Cardiac muscle cell (in vitro differentiated cells and primary cell): Measurements from ENCODE around the gene BOC. TPM values are rescaled to one million over a fixed set of nuclear protein-coding genes. Genes with fewer than 3 reads are reported as not detected.

Experiments
- DNase-seq, 2 donors: peaks; one replicate each; pipeline versions ENCODE4 v3.0.0 to v3.0.0-alpha.2; 2010 to 2017; ENCODE audit warnings: low read depth in 1 of 2, low spot score in 1 of 2
- H3K27ac ChIP-seq: fragments of 200-600 bp; sonication (generic); 2 replicates; pipeline ENCODE4 v1.5.1; 2016
- H3K27me3 ChIP-seq: fragments of 200-600 bp; sonication (generic); 2 replicates; pipeline ENCODE4 v1.6.0; 2016; ENCODE audit warnings: control low read depth
- H3K36me3 ChIP-seq: fragments of 200-600 bp; sonication (generic); 2 replicates; pipeline ENCODE4 v1.5.1; 2016; ENCODE audit warnings: control low read depth
- H3K4me1 ChIP-seq: fragments of 200-600 bp; sonication (generic); 2 replicates; pipeline ENCODE4 v1.8.1; 2017; ENCODE audit warnings: low read depth, mild to moderate bottlenecking, mixed run types
- H3K4me3 ChIP-seq: fragments of 200-600 bp; sonication (generic); 2 replicates; pipeline ENCODE4 v1.5.1; 2016; ENCODE audit warnings: mild to moderate bottlenecking
- H3K9me3 ChIP-seq: fragments of 200-600 bp; sonication (generic); 2 replicates; pipeline ENCODE4 v1.5.1; 2017; ENCODE audit warnings: low read depth, mild to moderate bottlenecking, control low read depth
- CTCF ChIP-seq: IDR thresholded peaks from 2 replicates; pipeline ENCODE4 v1.5.1; 2012; ENCODE audit warnings: low read depth, mild to moderate bottlenecking, low read length
- polyA plus RNA-seq: library from polyadenylated mRNA; unstranded; fragments of >200 nt; fragmentation: Nextera tagmentation; extraction: Ambion mirVana; gene quantifications from 2 replicates; pipeline ENCODE4 v1.2.1, GENCODE V29; 2016
- total RNA-seq: library from RNA; depleted of rRNA; stranded (reverse); fragments of >200 nt; gene quantifications from 2 replicates; pipeline ENCODE4 v1.2.3, GENCODE V29; 2016

The BOC gene
- total and polyA plus RNA-seq, 2 experiments from 2014 or later = 9.5 to 14.1 TPM

GRCh38 chr3:113251817-113252216 lies 40.5 kb downstream of the BOC start:
- Histone ChIP-seq H3K9me3 (no peaks in the 10 kb centered on the region), H3K27ac (no peak overlapping the region), H3K4me1 (peaks cover 3% of the 10 kb centered on the region), H3K4me3 (no peak overlapping the region), H3K27me3 (no peaks in the 10 kb centered on the region), H3K36me3 (no peaks in the 10 kb centered on the region)
- TF ChIP-seq CTCF = no peak
- DNase-seq = no peak

DNA sequence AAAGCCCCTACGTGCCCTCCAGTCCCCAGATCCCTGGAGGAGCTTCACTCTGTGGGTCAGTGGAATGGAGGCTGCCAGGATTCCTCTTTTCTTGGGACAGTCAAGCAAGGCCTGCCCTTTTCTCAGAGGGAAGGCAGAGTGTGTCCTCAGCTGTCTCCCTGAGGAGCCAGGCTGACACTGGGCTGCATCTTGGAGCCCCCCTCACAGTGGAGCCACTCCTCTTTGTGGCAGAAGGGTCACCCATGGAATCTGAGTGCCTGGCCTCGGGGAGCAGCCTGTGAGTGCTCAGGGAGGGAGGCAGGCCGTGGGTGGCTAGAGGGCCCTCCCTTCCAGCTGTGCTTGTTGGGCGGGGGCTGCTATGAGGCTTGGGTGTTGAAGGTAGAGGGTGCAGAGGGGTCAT lies 41.2 kb downstream of the BOC start:
- H3K4me1 ChIP-seq = no peaks in the 10 kb centered on the region
- no peak for DNase-seq
- no peak overlapping the region for H3K27ac ChIP-seq
- no peaks in the 10 kb centered on the region for H3K36me3 ChIP-seq
- H3K9me3 ChIP-seq = no peaks in the 10 kb centered on the region
- H3K4me3 ChIP-seq = no peak overlapping the region
- no peak for TF ChIP-seq CTCF
- no peaks in the 10 kb centered on the region for H3K27me3 ChIP-seq

GRCh38 chr3:113253702-113254101 lies 42.3 kb downstream of the BOC start:
- no peak for DNase-seq
- Histone ChIP-seq H3K9me3 (no peaks in the 10 kb centered on the region), H3K4me3 (no peak overlapping the region), H3K27me3 (no peaks in the 10 kb centered on the region), H3K36me3 (no peaks in the 10 kb centered on the region), H3K4me1 (no peaks in the 10 kb centered on the region), H3K27ac (no peak overlapping the region)
- TF ChIP-seq CTCF = no peak

- Histone ChIP-seq H3K27ac (no peak overlapping the region), H3K9me3 (no peaks in the 10 kb centered on the region), H3K4me3 (no peak overlapping the region), H3K27me3 (no peaks in the 10 kb centered on the region), H3K36me3 (no peaks in the 10 kb centered on the region), H3K4me1 (no peaks in the 10 kb centered on the region)
- TF ChIP-seq CTCF = no peak
- DNase-seq = peak in 1 of 2 donors; percentile 38
Observed at GRCh38 chr3:113254171-113254947, 43.0 kb downstream of the BOC start.

- Histone ChIP-seq H3K9me3 (no peaks in the 10 kb centered on the region), H3K4me3 (no peak overlapping the region), H3K4me1 (no peaks in the 10 kb centered on the region), H3K36me3 (no peaks in the 10 kb centered on the region), H3K27me3 (no peaks in the 10 kb centered on the region), H3K27ac (no peak overlapping the region)
- DNase-seq = no peak
- no peak for TF ChIP-seq CTCF
Observed at GRCh38 chr3:113255100-113255853, 43.9 kb downstream of the BOC start.
